Measurements from ENCODE around the gene HOGA1.
"Not testable (repeated sequence)": the region's sequence is repeated elsewhere in the genome, so short reads cannot be mapped to it uniquely, and the experiment has no call there.

DNA sequence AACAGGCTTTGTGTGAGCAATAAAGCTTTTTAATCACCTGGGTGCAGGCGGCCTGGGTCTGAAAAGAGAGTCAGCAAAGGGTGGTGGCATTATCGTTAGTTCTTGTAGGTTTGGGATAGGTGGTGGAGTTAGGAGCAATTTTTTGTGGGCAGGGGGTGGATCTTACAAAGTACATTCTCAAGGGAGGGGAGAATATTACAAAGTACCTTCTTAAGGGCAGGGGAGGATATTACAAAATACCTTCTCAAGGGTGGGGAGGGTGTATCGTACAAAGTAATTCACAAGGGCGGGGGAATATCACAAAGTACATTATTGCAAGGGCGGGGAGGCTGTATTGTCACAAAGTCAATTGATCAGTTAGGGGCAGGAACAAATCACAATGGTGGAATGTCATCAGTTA, 21.9 kb upstream of the HOGA1 start:
- TF ChIP-seq, protein P1, sequence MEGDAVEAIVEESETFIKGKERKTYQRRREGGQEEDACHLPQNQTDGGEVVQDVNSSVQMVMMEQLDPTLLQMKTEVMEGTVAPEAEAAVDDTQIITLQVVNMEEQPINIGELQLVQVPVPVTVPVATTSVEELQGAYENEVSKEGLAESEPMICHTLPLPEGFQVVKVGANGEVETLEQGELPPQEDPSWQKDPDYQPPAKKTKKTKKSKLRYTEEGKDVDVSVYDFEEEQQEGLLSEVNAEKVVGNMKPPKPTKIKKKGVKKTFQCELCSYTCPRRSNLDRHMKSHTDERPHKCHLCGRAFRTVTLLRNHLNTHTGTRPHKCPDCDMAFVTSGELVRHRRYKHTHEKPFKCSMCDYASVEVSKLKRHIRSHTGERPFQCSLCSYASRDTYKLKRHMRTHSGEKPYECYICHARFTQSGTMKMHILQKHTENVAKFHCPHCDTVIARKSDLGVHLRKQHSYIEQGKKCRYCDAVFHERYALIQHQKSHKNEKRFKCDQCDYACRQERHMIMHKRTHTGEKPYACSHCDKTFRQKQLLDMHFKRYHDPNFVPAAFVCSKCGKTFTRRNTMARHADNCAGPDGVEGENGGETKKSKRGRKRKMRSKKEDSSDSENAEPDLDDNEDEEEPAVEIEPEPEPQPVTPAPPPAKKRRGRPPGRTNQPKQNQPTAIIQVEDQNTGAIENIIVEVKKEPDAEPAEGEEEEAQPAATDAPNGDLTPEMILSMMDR (IDR thresholded peaks at IDR 0.05), result not testable (repeated sequence)
- not testable (repeated sequence) for TF ChIP-seq POLR2A (IDR thresholded peaks at IDR 0.05)

Measured in testis (tissue), 2 donors.